HG03103 (cell line): ENCODE measurements around the gene PTPRG.
"Not testable (repeated sequence)": the region's sequence is repeated elsewhere in the genome, so short reads cannot be mapped to it uniquely, and the experiment has no call there.

Experiments used
- ATAC-seq: cut with Tn5 transposase; IDR thresholded peaks from one replicate; pipeline ENCODE4 v1.9.1; 2021; ENCODE audit warnings: low read depth; ENCODE audit not compliant: unreplicated experiment

Gene PTPRG

GRCh38 chr3:61681636-61682035 lies 120.3 kb downstream of the PTPRG start:
- no peak for ATAC-seq

- ATAC-seq: no peak
Measured at GRCh38 chr3:61682671-61683548, 121.5 kb downstream of the PTPRG start.

DNA sequence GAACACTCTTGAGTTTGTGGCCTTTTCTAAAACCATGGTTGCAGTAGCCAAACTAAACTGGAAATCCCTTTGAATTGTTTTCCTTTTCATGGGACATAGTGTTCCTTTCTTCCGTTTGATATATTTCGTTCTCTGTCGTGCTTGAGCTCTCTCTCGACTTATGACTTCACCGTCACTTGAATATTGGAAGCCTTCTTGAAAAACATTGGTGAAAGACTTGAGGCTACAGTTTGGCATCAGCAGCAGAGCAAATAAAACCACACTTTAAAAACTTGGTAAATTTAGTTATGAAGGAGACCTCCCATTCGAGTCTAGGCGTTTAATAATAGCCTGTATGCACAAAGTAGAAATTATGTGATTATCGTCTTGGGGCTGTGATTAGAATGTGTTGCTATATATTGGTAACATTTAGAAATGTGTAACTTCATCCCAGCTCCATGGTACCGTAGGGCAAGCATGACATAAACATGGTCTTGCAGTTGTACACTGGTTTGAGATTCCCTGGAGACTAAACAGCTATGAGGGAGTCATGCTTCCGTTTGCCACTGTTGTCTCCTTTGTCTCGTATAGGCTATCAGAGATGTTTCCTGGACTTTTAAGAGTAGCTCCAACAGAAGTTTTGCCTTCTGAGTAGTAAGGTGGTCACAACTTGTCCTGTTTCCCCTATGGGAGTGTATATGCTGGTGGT lies 122.3 kb downstream of the PTPRG start:
- no peak for ATAC-seq

GRCh38 chr3:61684386-61684785 lies 123.0 kb downstream of the PTPRG start:
- no peak for ATAC-seq

DNA sequence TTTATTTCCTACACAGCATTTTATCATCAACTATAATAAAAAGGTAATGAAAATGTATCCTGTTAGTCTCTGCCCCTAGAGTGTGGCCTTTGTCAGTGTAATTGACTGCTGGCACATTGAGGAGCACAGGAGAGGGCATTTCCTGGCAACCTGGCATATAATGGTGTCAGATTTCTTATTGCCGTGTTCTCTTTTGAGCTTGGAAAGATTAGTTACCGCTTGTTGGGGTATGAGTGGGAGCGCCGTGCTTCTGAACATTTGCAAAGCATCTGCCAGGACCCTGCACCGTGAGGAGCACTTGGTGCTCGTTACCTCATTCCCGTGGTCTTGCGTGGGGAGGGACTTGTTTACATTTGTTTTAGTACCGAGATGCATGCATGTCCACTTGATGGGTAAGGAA lies 124.4 kb downstream of the PTPRG start:
- ATAC-seq: no peak

- ATAC-seq: no peak
Measured at GRCh38 chr3:61686228-61686648, 124.9 kb downstream of the PTPRG start.

GRCh38 chr3:61687206-61687605 lies 125.8 kb downstream of the PTPRG start:
- no peak for ATAC-seq

GRCh38 chr3:61687663-61688306 lies 126.4 kb downstream of the PTPRG start:
- ATAC-seq: no peak

DNA sequence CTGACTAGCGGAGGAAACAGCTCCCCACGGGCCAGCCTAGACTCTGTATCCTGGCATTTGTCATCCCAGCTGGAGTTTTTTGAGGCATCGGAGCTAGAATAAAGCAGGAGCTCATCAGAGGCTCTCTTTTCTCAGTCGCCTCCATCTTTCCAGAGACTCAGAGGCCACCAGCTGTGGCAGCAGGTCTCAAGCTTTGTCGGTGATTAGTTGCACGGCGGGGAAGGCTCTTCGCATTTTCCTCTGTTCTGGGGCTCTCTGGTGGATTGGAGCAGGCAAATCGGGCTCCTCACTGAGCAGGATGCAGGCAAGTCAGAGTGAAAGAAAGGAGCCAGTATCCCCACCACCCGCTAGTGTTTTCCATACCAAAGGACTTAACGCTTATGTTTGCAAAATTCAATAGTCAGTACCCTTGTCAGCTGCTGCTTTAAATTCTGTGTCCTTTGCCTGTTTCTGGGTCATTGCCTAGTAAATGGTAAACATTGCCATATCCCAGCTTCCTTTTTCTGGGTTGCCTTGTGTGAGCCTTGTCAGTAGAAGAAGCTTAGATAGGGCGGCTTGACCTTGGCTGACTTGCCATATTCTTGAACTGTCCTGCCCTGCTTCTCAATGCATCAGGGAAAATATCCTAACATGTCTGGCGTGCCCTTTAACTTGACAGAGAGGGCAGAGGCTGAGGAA lies 127.1 kb downstream of the PTPRG start:
- no peak for ATAC-seq

- ATAC-seq: no peak
Measured at GRCh38 chr3:61690016-61690415, 128.6 kb downstream of the PTPRG start.

DNA sequence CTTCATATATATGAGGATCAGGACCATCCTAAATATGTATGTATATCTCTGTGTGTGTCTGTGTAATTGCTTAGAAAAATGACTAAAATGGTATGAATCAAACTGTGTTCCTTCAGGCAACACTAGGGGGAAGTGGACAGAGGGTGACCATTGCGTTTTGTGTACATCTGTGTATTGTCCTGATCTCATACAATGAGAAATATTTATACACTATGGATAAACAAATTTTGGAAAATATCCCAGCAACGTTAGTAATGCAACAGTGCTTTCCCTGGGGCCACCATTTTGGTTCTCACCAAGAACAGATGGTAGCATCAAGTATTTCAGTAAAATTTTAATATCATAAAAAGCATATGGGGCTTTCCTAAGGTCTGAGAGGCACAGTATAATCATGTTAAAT lies 130.1 kb downstream of the PTPRG start:
- ATAC-seq: no peak

DNA sequence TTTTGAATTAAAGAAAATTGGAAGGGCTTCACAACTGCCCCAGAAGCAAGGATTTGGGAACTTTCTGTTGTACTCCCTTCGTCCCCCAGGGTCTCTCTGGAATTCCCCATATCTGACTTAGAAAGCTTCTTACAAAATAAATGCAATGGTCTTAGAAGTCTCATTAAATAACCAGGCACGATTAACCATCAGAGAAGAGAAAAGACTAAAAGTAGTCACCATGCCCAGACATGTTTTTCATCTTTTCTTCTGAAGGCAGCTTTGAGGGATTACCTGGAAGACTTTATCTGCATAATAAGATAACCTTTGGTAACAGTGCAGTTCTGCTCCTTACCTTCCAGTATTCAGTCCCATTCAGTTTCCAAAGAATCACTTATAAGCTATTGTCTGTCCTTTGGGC lies 135.9 kb downstream of the PTPRG start:
- no peak for ATAC-seq

DNA sequence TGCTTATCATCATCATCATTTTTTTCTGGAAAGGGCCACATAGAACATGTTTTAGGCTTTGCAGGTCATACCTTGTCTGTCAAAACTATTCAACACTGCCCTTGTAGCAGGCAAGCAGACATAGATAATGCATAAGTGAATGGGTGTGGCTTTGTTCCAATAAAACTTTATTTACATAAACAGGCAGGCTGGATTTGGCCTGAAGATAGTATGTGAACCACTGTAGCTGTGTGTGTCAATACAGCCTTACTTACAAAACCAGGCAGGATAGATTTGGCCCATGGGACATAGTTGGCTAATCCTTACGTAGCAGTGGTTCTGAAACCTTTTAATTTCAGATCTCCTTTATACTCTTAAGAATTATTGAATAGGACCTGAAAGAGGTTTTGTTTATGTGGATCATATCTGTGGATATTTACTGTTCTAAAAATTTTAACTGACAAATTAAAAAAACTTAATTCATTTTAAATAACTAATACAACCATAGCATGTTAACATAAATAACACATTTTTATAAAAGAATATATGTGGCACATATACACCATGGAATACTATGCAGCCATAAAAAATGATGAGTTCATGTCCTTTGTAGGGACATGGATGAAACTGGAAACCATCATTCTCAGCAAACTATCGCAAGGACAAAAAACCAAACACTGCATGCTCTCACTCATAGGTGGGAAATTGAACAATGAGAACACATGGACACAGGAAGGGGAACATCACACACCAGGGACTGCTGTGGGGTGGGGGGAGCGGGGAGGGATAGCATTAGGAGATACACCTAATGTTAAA lies 137.1 kb downstream of the PTPRG start:
- not testable (repeated sequence) for ATAC-seq

GRCh38 chr3:61699622-61700021 lies 138.3 kb downstream of the PTPRG start:
- no peak for ATAC-seq

DNA sequence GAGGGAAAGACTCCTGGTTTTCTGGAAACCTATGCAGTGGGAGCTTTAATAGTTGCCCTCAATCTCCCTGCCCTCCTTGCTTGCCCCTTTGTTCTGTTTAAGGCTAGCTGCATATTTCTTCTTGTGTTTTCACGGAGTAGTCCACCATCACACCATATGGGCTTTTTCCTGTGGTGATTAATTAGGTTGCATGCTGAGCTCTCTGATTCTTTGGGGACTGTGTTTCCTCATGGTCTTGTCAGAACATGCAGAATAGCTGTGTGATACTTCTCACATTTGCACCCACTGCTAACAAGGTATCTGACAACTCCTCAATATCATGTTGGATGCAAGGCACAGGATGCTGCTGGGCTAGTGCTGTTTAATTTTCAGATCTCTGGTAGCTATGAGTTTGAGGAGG lies 139.6 kb downstream of the PTPRG start:
- no peak for ATAC-seq

- no peak for ATAC-seq
Measured at GRCh38 chr3:61702453-61702852, 141.1 kb downstream of the PTPRG start.

- no peak for ATAC-seq
Measured at GRCh38 chr3:61704807-61705206, 143.4 kb downstream of the PTPRG start.

- ATAC-seq: no peak
Measured at GRCh38 chr3:61707492-61707891, 146.1 kb downstream of the PTPRG start.

DNA sequence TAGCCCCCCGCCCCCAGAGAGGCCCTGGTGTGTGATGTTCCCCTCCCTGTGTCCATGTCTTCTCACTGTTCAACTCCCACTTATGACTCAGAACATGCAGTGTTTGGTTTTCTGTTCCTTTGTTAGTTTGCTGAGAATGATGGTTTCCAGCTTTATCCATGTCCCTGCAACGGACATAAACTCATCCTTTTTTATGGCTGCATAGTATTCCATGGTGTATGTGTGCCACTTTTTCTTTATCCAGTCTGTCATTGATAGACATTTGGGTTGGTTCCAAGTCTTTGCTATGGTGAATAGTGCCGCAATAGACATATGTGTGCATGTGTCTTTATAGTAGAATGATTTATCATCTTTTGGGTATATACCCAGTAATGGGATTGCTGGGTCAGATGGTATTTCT lies 149.5 kb downstream of the PTPRG start:
- ATAC-seq: not testable (repeated sequence)

GRCh38 chr3:61714225-61714624 lies 152.9 kb downstream of the PTPRG start:
- no peak for ATAC-seq
